HepG2 (cell line): ENCODE results near the gene PARD3. TPM values are rescaled to one million over a fixed set of nuclear protein-coding genes. Genes with fewer than 3 reads are reported as not detected.

ENCODE experiments used
- ATAC-seq: fragments of 200-7000 bp; cut with Tn5 transposase; 3 replicates; pipeline ENCODE4 v1.9.1; 2020; ENCODE audit warnings: mild to moderate bottlenecking, moderate library complexity
- BruUV-seq: library from RNA; stranded (reverse); fragments of 400-500 nt; replicated peaks from 2 replicates; lab custom pipeline; 2021; lab: Mats Ljungman, UMichigan
- CTCF ChIA-PET: fragments of 300-600 bp; formaldehyde crosslinking; extraction: SDS; loops from one replicate; lab custom pipeline; 2021; ENCODE audit warnings: low total read pairs, inconsistent platforms, low intra/inter-chr PET ratio; lab: Yijun Ruan, JAX
- POLR2A ChIA-PET: fragments of 350-600 bp; sonication (Branson Sonifier 250); formaldehyde crosslinking; loops from one replicate; lab custom pipeline; 2020; ENCODE audit warnings: antibody characterized with exemption, inconsistent platforms; lab: Yijun Ruan, JAX
- DNase-seq: peaks from one replicate; pipeline ENCODE4 v3.0.0-alpha.2; 2015; ENCODE audit warnings: low spot score
- FAIRE-seq: peaks from 3 replicates; lab custom pipeline; 2011; peaks lifted over from hg19 to GRCh38; lab: Jason Lieb, UNC
- H2AFZ ChIP-seq: one replicate; pipeline ENCODE4 v1.6.1; 2011; ENCODE audit warnings: low read length, inconsistent platforms
- H3K27ac ChIP-seq: fragments of 300-600 bp; 3 replicates; pipeline ENCODE4 v1.8.0; 2011; ENCODE audit warnings: mixed run types, mild to moderate bottlenecking, mixed read lengths, low read length, inconsistent platforms; ENCODE audit not compliant: insufficient read depth; ENCODE audit errors: extremely low read length
- H3K27me3 ChIP-seq, 2 experiments: fragments of 200-600 bp in 1 of 2; 2 replicates in 1 of 2; 3 replicates in 1 of 2; pipeline versions ENCODE4 v1.6.0 to v1.8.0; 2011; ENCODE audit warnings: low read length in 2 of 2, mild to moderate bottlenecking in 2 of 2, moderate library complexity in 2 of 2, inconsistent platforms in 1 of 2; ENCODE audit not compliant: insufficient read depth in 2 of 2, control insufficient read depth in 1 of 2
- H3K36me3 ChIP-seq, 2 experiments: fragments of 200-600 bp in 1 of 2; replicated peaks in 1 of 2; 2 replicates in 1 of 2; 3 replicates in 1 of 2; pipeline versions ENCODE4 v1.5.1 to v1.8.0; 2011; ENCODE audit warnings: low read length in 2 of 2, inconsistent platforms in 1 of 2; ENCODE audit not compliant: insufficient read depth in 2 of 2, control insufficient read depth in 1 of 2
- H3K4me1 ChIP-seq: 2 replicates; pipeline ENCODE4 v1.5.1; 2012; ENCODE audit warnings: low read length, inconsistent platforms; ENCODE audit not compliant: insufficient read depth
- H3K4me2 ChIP-seq: 2 replicates; pipeline ENCODE4 v1.6.0; 2011; ENCODE audit warnings: low read depth, low read length, inconsistent platforms
- H3K4me3 ChIP-seq, 3 experiments: fragments of 200-600 bp in 1 of 3; sonication (generic), shearing (Covaris generic) in 1 of 3; replicated peaks in 1 of 3; 2 replicates each; pipeline ENCODE4 v1.5.1; 2011 to 2016; ENCODE audit warnings: low read length in 3 of 3, inconsistent platforms in 2 of 3, low read depth in 2 of 3, mild to moderate bottlenecking in 2 of 3, control low read depth in 1 of 3, mixed read lengths in 1 of 3; ENCODE audit not compliant: insufficient read depth in 1 of 3
- H3K79me2 ChIP-seq: one replicate; pipeline ENCODE4 v1.6.1; 2011; ENCODE audit warnings: low read length, inconsistent platforms; ENCODE audit not compliant: insufficient read depth
- H3K9ac ChIP-seq: 2 replicates; pipeline ENCODE4 v1.6.0; 2011; ENCODE audit warnings: mild to moderate bottlenecking, low read depth, low read length, inconsistent platforms; ENCODE audit not compliant: insufficient read depth
- H3K9me3 ChIP-seq: 2 replicates; pipeline ENCODE4 v1.5.1; 2012; ENCODE audit warnings: mild to moderate bottlenecking, low read length
- H4K20me1 ChIP-seq: 2 replicates; pipeline ENCODE4 v1.6.0; 2011; ENCODE audit warnings: inconsistent platforms, mild to moderate bottlenecking, low read length, moderate library complexity; ENCODE audit not compliant: insufficient read depth
- GFI1 ChIP-seq: sonication (generic); formaldehyde crosslinking; IDR thresholded peaks from 2 replicates; pipeline ENCODE4 v1.5.0; 2020; ENCODE audit warnings: missing genetic modification reagents, mild to moderate bottlenecking, borderline replicate concordance
- HINFP ChIP-seq: sonication (generic); formaldehyde crosslinking; IDR thresholded peaks from 2 replicates; pipeline ENCODE4 v1.4.0; 2020; ENCODE audit warnings: low read depth, mild to moderate bottlenecking, missing genetic modification reagents
- NFYB ChIP-seq: sonication (generic); formaldehyde crosslinking; IDR thresholded peaks from 2 replicates; pipeline ENCODE4 v1.4.0; 2020; ENCODE audit warnings: missing genetic modification reagents
- ZNF3 ChIP-seq: IDR thresholded peaks from 2 replicates; pipeline ENCODE4 v1.7.0; 2017; ENCODE audit warnings: inconsistent platforms
- ZNF430 ChIP-seq: sonication (generic); formaldehyde crosslinking; IDR thresholded peaks from 2 replicates; pipeline ENCODE4 v1.9.0; 2021; ENCODE audit warnings: mild to moderate bottlenecking, missing genetic modification reagents
- ZNF460 ChIP-seq: sonication (generic); formaldehyde crosslinking; IDR thresholded peaks from 2 replicates; pipeline ENCODE4 v1.5.1; 2020; ENCODE audit warnings: missing genetic modification reagents, mild to moderate bottlenecking, borderline replicate concordance
- ZNF567 ChIP-seq: sonication (generic); formaldehyde crosslinking; IDR thresholded peaks from 2 replicates; pipeline ENCODE4 v1.8.1; 2023; ENCODE audit warnings: mild to moderate bottlenecking, missing genetic modification reagents, borderline replicate concordance
- ZNF891 ChIP-seq: sonication (generic); formaldehyde crosslinking; IDR thresholded peaks from 2 replicates; pipeline ENCODE4 v1.5.0; 2020; ENCODE audit warnings: mild to moderate bottlenecking, missing genetic modification reagents
- WGBS: methylation state at CpG from one replicate; pipeline ENCODE4 v1.1.6; 2017; ENCODE audit warnings: low lambda C conversion rate; 5-methylcytosine and 5-hydroxymethylcytosine counted together
- in situ Hi-C: cut with HindIII; loops from 2 replicates; pipeline ENCODE4 v1.10.0; 2017; ENCODE audit warnings: low pct_unique_long_range_greater_than_20kb; ENCODE audit not compliant: extremely low pct_ligation_motif_present
- intact Hi-C: fragments of 100-400 bp; cut with micrococcal nuclease; formaldehyde crosslinking; loops from one replicate; pipeline ENCODE4 v1.10.0; 2022; ENCODE audit not compliant: unreplicated experiment
- polyA plus RNA-seq, 8 experiments: library from polyadenylated mRNA; depleted of rRNA in 3 of 8; stranded (reverse) in 7 of 8; unstranded in 1 of 8; fragments of >200 nt; fragmentation: Illumina TruSeq in 4 of 8; extraction: Trizol in 4 of 8; gene quantifications; 2 replicates each; pipeline versions ENCODE4 v1.2.1 to v1.2.3, GENCODE V29; 2011 to 2016; ENCODE audit warnings: low read depth in 4 of 8, missing spikeins in 1 of 8, mixed read lengths in 1 of 8; ENCODE audit not compliant: insufficient read depth in 1 of 8
- total RNA-seq, 5 experiments: library from RNA; depleted of rRNA; stranded (reverse); fragments of >200 nt; fragmentation: Illumina TruSeq; extraction: Trizol; gene quantifications; 2 replicates each; pipeline ENCODE4 v1.2.3, GENCODE V29; 2016; ENCODE audit warnings: low read depth in 1 of 5
- TF ChIP-seq, protein P1 (sequence below): sonication (generic); formaldehyde crosslinking; conservative IDR thresholded peaks from 2 replicates; pipeline ENCODE4 v1.8.0; 2022; ENCODE audit warnings: low read depth, missing genetic modification reagents
- TF ChIP-seq, protein P2 (sequence below): sonication (generic); formaldehyde crosslinking; IDR thresholded peaks from 2 replicates; pipeline ENCODE4 v1.4.0; 2020; ENCODE audit warnings: missing genetic modification reagents, borderline replicate concordance

The PARD3 gene
- total and polyA plus RNA-seq, 2 of the 13 experiments (the other 11 are each of a cell fraction or from before 2014, with no cell fraction given), result 40.9 to 60.0 TPM

DNA sequence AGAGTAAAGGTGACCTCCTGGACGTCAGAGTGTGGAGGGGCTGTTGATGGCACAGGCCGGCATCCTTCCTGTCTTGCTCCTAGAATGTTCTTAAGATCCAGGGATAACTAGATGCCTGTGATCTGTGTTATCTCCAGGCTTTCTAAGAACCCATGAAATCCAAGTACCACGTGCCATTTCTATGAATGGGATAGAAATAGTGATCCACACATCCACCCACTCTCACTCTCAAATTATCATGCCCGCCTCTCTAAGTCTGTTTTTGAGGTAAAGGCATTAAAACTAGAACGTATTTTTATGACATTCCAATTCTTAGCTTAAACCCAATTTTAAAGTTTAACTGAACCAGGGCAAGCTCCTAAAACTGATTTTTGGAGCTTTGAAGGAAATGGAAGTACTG, 622.5 kb downstream of the PARD3 start:
- no peak for ATAC-seq
- H4K20me1 ChIP-seq, result no peaks in the 10 kb centered on the region
- H3K4me1 ChIP-seq, result peaks cover 14% of the 10 kb centered on the region
- intact Hi-C loops (no loop called here), in situ Hi-C loops (no loop called here)
- no peaks in the 10 kb centered on the region for H3K9me3 ChIP-seq
- no peak overlapping the region for H3K4me3 ChIP-seq
- no peaks in the 10 kb centered on the region for H3K27me3 ChIP-seq
- no peak for DNase-seq
- no peak overlapping the region for H3K9ac ChIP-seq
- POLR2A ChIA-PET, result no interaction called here
- H3K4me2 ChIP-seq, result no peak overlapping the region
- no peaks in the 10 kb centered on the region for H3K79me2 ChIP-seq
- no peak overlapping the region for H2AFZ ChIP-seq
- no TSS peak for BruUV-seq
- 85% methylated on average over 5 of the region's 5 CpGs for WGBS
- H3K36me3 ChIP-seq, result no peaks in the 10 kb centered on the region
- CTCF ChIA-PET, result no interaction called here
- no peak overlapping the region for H3K27ac ChIP-seq
- FAIRE-seq, result no peak
- TF ChIP-seq GFI1, result no peak

GRCh38 chr10:34191406-34191805, 623.7 kb downstream of the PARD3 start:
- H3K4me2 ChIP-seq, result no peak overlapping the region
- no peak for TF ChIP-seq ZNF567 (CRISPR knock-in tag)
- TF ChIP-seq ZNF891 (CRISPR knock-in tag), result no peak
- no peak for TF ChIP-seq ZNF430 (CRISPR knock-in tag)
- TF ChIP-seq, protein P1, sequence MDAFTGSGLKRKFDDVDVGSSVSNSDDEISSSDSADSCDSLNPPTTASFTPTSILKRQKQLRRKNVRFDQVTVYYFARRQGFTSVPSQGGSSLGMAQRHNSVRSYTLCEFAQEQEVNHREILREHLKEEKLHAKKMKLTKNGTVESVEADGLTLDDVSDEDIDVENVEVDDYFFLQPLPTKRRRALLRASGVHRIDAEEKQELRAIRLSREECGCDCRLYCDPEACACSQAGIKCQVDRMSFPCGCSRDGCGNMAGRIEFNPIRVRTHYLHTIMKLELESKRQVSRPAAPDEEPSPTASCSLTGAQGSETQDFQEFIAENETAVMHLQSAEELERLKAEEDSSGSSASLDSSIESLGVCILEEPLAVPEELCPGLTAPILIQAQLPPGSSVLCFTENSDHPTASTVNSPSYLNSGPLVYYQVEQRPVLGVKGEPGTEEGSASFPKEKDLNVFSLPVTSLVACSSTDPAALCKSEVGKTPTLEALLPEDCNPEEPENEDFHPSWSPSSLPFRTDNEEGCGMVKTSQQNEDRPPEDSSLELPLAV, result no peak
- TF ChIP-seq, protein P2, sequence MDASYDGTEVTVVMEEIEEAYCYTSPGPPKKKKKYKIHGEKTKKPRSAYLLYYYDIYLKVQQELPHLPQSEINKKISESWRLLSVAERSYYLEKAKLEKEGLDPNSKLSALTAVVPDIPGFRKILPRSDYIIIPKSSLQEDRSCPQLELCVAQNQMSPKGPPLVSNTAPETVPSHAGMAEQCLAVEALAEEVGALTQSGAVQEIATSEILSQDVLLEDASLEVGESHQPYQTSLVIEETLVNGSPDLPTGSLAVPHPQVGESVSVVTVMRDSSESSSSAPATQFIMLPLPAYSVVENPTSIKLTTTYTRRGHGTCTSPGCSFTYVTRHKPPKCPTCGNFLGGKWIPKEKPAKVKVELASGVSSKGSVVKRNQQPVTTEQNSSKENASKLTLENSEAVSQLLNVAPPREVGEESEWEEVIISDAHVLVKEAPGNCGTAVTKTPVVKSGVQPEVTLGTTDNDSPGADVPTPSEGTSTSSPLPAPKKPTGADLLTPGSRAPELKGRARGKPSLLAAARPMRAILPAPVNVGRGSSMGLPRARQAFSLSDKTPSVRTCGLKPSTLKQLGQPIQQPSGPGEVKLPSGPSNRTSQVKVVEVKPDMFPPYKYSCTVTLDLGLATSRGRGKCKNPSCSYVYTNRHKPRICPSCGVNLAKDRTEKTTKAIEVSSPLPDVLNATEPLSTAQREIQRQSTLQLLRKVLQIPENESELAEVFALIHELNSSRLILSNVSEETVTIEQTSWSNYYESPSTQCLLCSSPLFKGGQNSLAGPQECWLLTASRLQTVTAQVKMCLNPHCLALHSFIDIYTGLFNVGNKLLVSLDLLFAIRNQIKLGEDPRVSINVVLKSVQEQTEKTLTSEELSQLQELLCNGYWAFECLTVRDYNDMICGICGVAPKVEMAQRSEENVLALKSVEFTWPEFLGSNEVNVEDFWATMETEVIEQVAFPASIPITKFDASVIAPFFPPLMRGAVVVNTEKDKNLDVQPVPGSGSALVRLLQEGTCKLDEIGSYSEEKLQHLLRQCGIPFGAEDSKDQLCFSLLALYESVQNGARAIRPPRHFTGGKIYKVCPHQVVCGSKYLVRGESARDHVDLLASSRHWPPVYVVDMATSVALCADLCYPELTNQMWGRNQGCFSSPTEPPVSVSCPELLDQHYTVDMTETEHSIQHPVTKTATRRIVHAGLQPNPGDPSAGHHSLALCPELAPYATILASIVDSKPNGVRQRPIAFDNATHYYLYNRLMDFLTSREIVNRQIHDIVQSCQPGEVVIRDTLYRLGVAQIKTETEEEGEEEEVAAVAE (CRISPR knock-in tag), result no peak
- no peak for TF ChIP-seq ZNF460 (CRISPR knock-in tag)
- TF ChIP-seq HINFP, result no peak
- no peak for TF ChIP-seq ZNF3 (CRISPR knock-in tag)
- no peak for TF ChIP-seq NFYB (CRISPR knock-in tag)
- H3K9ac ChIP-seq, result no peak overlapping the region
- FAIRE-seq (no peak), DNase-seq (no peak), ATAC-seq (no peak)
- H4K20me1 ChIP-seq, result no peaks in the 10 kb centered on the region
- no peaks in the 10 kb centered on the region for H3K27me3 ChIP-seq
- ChIA-PET CTCF (no interaction called here), POLR2A (no interaction called here)
- H2AFZ ChIP-seq, result no peak overlapping the region
- in situ Hi-C loops (no loop called here), intact Hi-C loops (no loop called here)
- no peak overlapping the region for H3K4me3 ChIP-seq
- BruUV-seq, result no TSS peak
- H3K4me1 ChIP-seq, result peaks cover 18% of the 10 kb centered on the region
- H3K9me3 ChIP-seq, result no peaks in the 10 kb centered on the region
- H3K36me3 ChIP-seq, result no peaks in the 10 kb centered on the region
- 96% methylated on average over 3 of the region's 3 CpGs for WGBS
- H3K27ac ChIP-seq, result no peak overlapping the region
- H3K79me2 ChIP-seq, result no peaks in the 10 kb centered on the region
